Neuronal stem cell (in vitro differentiated cells): ENCODE data around the gene CADM2.

ENCODE experiments used
- DNase-seq: peaks from one replicate; pipeline ENCODE4 v3.0.0-alpha.2; 2013; ENCODE audit warnings: low spot score
- H2AFZ ChIP-seq: one replicate; pipeline ENCODE4 v1.6.1; 2013; ENCODE audit warnings: mild to moderate bottlenecking, low read length, inconsistent platforms
- H2AK5ac ChIP-seq: 2 replicates; pipeline ENCODE4 v1.6.1; 2013; ENCODE audit warnings: low read depth, mild to moderate bottlenecking, inconsistent platforms, low read length, moderate library complexity, mixed read lengths
- H2BK120ac ChIP-seq: 2 replicates; pipeline ENCODE4 v1.6.1; 2013; ENCODE audit warnings: low read depth, mild to moderate bottlenecking, inconsistent platforms, low read length, moderate library complexity, mixed read lengths
- H2BK12ac ChIP-seq: one replicate; pipeline ENCODE4 v1.6.1; 2013; ENCODE audit warnings: low read length, inconsistent platforms
- H2BK15ac ChIP-seq: 2 replicates; pipeline ENCODE4 v1.6.1; 2013; ENCODE audit warnings: mild to moderate bottlenecking, low read length, inconsistent platforms, mixed read lengths
- H2BK5ac ChIP-seq: one replicate; pipeline ENCODE4 v1.6.1; 2013; ENCODE audit warnings: inconsistent platforms, mild to moderate bottlenecking, low read length, moderate library complexity
- H3K14ac ChIP-seq: one replicate; pipeline ENCODE4 v1.6.1; 2013; ENCODE audit warnings: low read length, inconsistent platforms
- H3K18ac ChIP-seq: 2 replicates; pipeline ENCODE4 v1.6.1; 2013; ENCODE audit warnings: low read length, inconsistent platforms
- H3K23ac ChIP-seq: 2 replicates; pipeline ENCODE4 v1.6.1; 2013; ENCODE audit warnings: low read depth, mild to moderate bottlenecking, mixed read lengths, low read length, inconsistent platforms; ENCODE audit not compliant: poor library complexity
- H3K27ac ChIP-seq: replicated peaks from 3 replicates; pipeline ENCODE4 v1.5.1; 2013; ENCODE audit warnings: low read length, inconsistent platforms
- H3K27me3 ChIP-seq, 3 experiments: 2 replicates each; pipeline ENCODE4 v1.6.1; 2013; ENCODE audit warnings: low read length in 3 of 3, mild to moderate bottlenecking in 2 of 3, inconsistent platforms in 1 of 3, low read depth in 1 of 3, mixed read lengths in 1 of 3, moderate library complexity in 1 of 3; ENCODE audit not compliant: control insufficient read depth in 3 of 3, insufficient read depth in 3 of 3
- H3K36me3 ChIP-seq, 2 donors: replicated peaks in 1 of 2; 2 replicates each; pipeline ENCODE4 v1.6.1; 2013; ENCODE audit warnings: low read length in 2 of 2; ENCODE audit not compliant: control insufficient read depth in 2 of 2, insufficient read depth in 2 of 2
- H3K4ac ChIP-seq: 2 replicates; pipeline ENCODE4 v1.6.1; 2013; ENCODE audit warnings: inconsistent platforms, mild to moderate bottlenecking, low read length, moderate library complexity
- H3K4me1 ChIP-seq, 2 donors: 1 replicate in 1 of 2; 2 replicates in 1 of 2; pipeline ENCODE4 v1.6.1; 2013; ENCODE audit warnings: low read length in 2 of 2, low read depth in 1 of 2; ENCODE audit not compliant: control insufficient read depth in 2 of 2, insufficient read depth in 1 of 2
- H3K4me2 ChIP-seq: one replicate; pipeline ENCODE4 v1.6.1; 2013; ENCODE audit warnings: mild to moderate bottlenecking, low read length, inconsistent platforms; ENCODE audit not compliant: insufficient read depth, poor library complexity, severe bottlenecking
- H3K4me3 ChIP-seq, 2 donors: 2 replicates each; pipeline ENCODE4 v1.5.1; 2013; ENCODE audit warnings: low read length in 2 of 2, mild to moderate bottlenecking in 2 of 2, inconsistent platforms in 1 of 2, moderate library complexity in 1 of 2
- H3K79me1 ChIP-seq: one replicate; pipeline ENCODE4 v1.6.1; 2013; ENCODE audit warnings: low read depth, mild to moderate bottlenecking, inconsistent platforms, low read length, moderate library complexity
- H3K9ac ChIP-seq: one replicate; pipeline ENCODE4 v1.6.1; 2013; ENCODE audit warnings: mild to moderate bottlenecking, low read depth, low read length, inconsistent platforms; ENCODE audit not compliant: poor library complexity
- H3K9me3 ChIP-seq, 2 donors: replicated peaks in 1 of 2; 2 replicates each; pipeline versions ENCODE3 to v1.6.1; 2013; ENCODE audit warnings: low read length in 2 of 2, mild to moderate bottlenecking in 2 of 2, inconsistent platforms in 1 of 2, low read depth in 1 of 2, mixed read lengths in 1 of 2, moderate library complexity in 1 of 2; ENCODE audit not compliant: control insufficient read depth in 2 of 2, insufficient read depth in 1 of 2
- H4K8ac ChIP-seq: one replicate; pipeline ENCODE4 v1.6.1; 2013; ENCODE audit warnings: low read depth, mild to moderate bottlenecking, inconsistent platforms, low read length, moderate library complexity
- H4K91ac ChIP-seq: one replicate; pipeline ENCODE4 v1.6.1; 2013; ENCODE audit warnings: low read length, low read depth, mild to moderate bottlenecking, inconsistent platforms; ENCODE audit not compliant: poor library complexity
- WGBS, 2 donors: extraction: QIAGEN DNeasy Blood & Tissue Kit; methylation state at CpG; one replicate each; pipeline ENCODE4 v1.1.7; 2013; ENCODE audit warnings: missing lambda C conversion rate in 2 of 2, mixed read lengths in 1 of 2; ENCODE audit not compliant: insufficient read length in 2 of 2, insufficient replicate concordance in 1 of 2; ENCODE audit errors: extremely low coverage in 2 of 2; 5-methylcytosine and 5-hydroxymethylcytosine counted together

Gene CADM2

GRCh38 chr3:85394424-85394823 lies 435.6 kb downstream of the CADM2 start:
- no peak overlapping the region for H4K91ac ChIP-seq
- H3K27me3 ChIP-seq = no peaks in the 10 kb centered on the region
- no peak overlapping the region for H2BK15ac ChIP-seq
- no peak overlapping the region for H3K9ac ChIP-seq
- H3K4ac ChIP-seq = no peak overlapping the region
- H4K8ac ChIP-seq = no peak overlapping the region
- H2BK12ac ChIP-seq = no peak overlapping the region
- H3K79me1 ChIP-seq = no peaks in the 10 kb centered on the region
- no peaks in the 10 kb centered on the region for H3K4me1 ChIP-seq
- no peak overlapping the region for H2AK5ac ChIP-seq
- no peak overlapping the region for H3K14ac ChIP-seq
- H2AFZ ChIP-seq = no peak overlapping the region
- H2BK5ac ChIP-seq = no peak overlapping the region
- DNase-seq = no peak
- H3K4me2 ChIP-seq = no peak overlapping the region
- H3K18ac ChIP-seq = no peak overlapping the region
- H3K23ac ChIP-seq = no peak overlapping the region
- no CpG with 5 or more reads among the region's 1 CpG for WGBS, 2 donors
- no peak overlapping the region for H3K4me3 ChIP-seq
- no peak overlapping the region for H2BK120ac ChIP-seq
- H3K36me3 ChIP-seq = no peaks in the 10 kb centered on the region
- H3K9me3 ChIP-seq = no peaks in the 10 kb centered on the region
- no peak overlapping the region for H3K27ac ChIP-seq

- H4K91ac ChIP-seq = no peak overlapping the region
These were observed 438.6 kb downstream of the CADM2 start for GRCh38 chr3:85397434-85397833.

GRCh38 chr3:85426121-85426520 lies 467.3 kb downstream of the CADM2 start:
- no peak overlapping the region for H3K4me3 ChIP-seq
- no peak overlapping the region for H3K27ac ChIP-seq
- H2BK5ac ChIP-seq = no peak overlapping the region
- peaks cover 3 to 8% of the 10 kb centered on the region in 2 donors for H3K9me3 ChIP-seq
- no peak overlapping the region for H3K4ac ChIP-seq
- no peak overlapping the region for H4K8ac ChIP-seq
- peaks cover 0 to 2% of the 10 kb centered on the region in 2 donors for H3K36me3 ChIP-seq
- no peak overlapping the region for H3K23ac ChIP-seq
- no peak overlapping the region for H3K18ac ChIP-seq
- no CpG with 5 or more reads among the region's 4 CpGs for WGBS, 2 donors
- no peak for DNase-seq
- H3K4me2 ChIP-seq = no peak overlapping the region
- H3K14ac ChIP-seq = no peak overlapping the region
- H2BK120ac ChIP-seq = no peak overlapping the region
- no peak overlapping the region for H2BK15ac ChIP-seq
- H3K4me1 ChIP-seq = no peaks in the 10 kb centered on the region
- no peak overlapping the region for H2BK12ac ChIP-seq
- no peak overlapping the region for H4K91ac ChIP-seq
- H3K27me3 ChIP-seq = no peaks in the 10 kb centered on the region
- no peak overlapping the region for H3K9ac ChIP-seq
- no peak overlapping the region for H2AFZ ChIP-seq
- no peak overlapping the region for H2AK5ac ChIP-seq
- no peaks in the 10 kb centered on the region for H3K79me1 ChIP-seq

More at GRCh38 chr3:85397434-85397833, 438.6 kb downstream of the CADM2 start:
- no peak for DNase-seq
- Histone ChIP-seq H2BK5ac (no peak overlapping the region), H4K8ac (no peak overlapping the region), H3K79me1 (no peaks in the 10 kb centered on the region), H3K4me3 (no peak overlapping the region), H2BK12ac (no peak overlapping the region), H3K18ac (no peak overlapping the region), H2BK15ac (no peak overlapping the region), H2BK120ac (no peak overlapping the region), H3K14ac (no peak overlapping the region), H3K4me1 (no peaks in the 10 kb centered on the region), H3K27me3 (no peaks in the 10 kb centered on the region), H3K9me3 (no peaks in the 10 kb centered on the region), H3K9ac (no peak overlapping the region), H2AK5ac (no peak overlapping the region), H3K23ac (no peak overlapping the region), H3K4ac (no peak overlapping the region), H3K27ac (no peak overlapping the region), H2AFZ (no peak overlapping the region), H3K36me3 (no peaks in the 10 kb centered on the region), H3K4me2 (no peak overlapping the region)
- WGBS, 2 donors = no CpG with 5 or more reads among the region's 2 CpGs

- Histone ChIP-seq H3K4me3 (no peak overlapping the region), H3K27me3 (no peaks in the 10 kb centered on the region), H3K4ac (no peak overlapping the region), H3K27ac (no peak overlapping the region), H2BK5ac (no peak overlapping the region), H3K9me3 (peaks cover 3 to 8% of the 10 kb centered on the region in 2 donors), H3K36me3 (peaks cover 0 to 2% of the 10 kb centered on the region in 2 donors), H2BK12ac (no peak overlapping the region), H4K8ac (no peak overlapping the region), H2AFZ (no peak overlapping the region), H4K91ac (no peak overlapping the region), H3K4me2 (no peak overlapping the region), H2BK120ac (no peak overlapping the region), H2AK5ac (no peak overlapping the region), H3K14ac (no peak overlapping the region), H3K23ac (no peak overlapping the region), H3K18ac (no peak overlapping the region), H3K9ac (no peak overlapping the region), H3K4me1 (no peaks in the 10 kb centered on the region), H2BK15ac (no peak overlapping the region), H3K79me1 (no peaks in the 10 kb centered on the region)
- no peak for DNase-seq
- no CpG with 5 or more reads among the region's 1 CpG for WGBS, 2 donors
These were observed 468.7 kb downstream of the CADM2 start for GRCh38 chr3:85427467-85427866.
